ENCODE measurements around the gene PIBF1. TPM values are rescaled to one million over a fixed set of nuclear protein-coding genes. Genes with fewer than 3 reads are reported as not detected.

The PIBF1 gene
- total RNA-seq, 4 donors from 2014 or later: 19.4 to 63.8 (median 40.2) TPM

DNA sequence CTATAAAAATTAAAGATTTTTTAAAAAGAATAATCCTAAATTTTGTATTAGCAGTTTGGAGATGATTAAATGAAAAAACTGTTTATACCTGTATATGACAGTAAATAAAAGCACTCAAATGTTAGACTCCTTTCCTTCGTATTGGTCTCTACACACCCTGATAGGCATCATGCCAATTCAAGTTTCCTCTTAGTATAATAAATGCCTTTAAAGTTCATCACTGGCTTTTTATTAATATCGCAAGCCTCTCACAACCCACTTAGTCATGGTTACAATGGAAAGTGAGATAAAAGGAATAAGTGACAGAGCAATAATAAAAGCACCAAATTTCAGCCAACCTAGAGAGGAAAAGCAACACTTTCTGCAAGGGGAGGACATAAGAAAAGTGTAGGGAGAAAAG is 102.2 kb downstream of the PIBF1 start:
- H3K4me1 ChIP-seq: no peaks in the 10 kb centered on the region
- H3K4me3 ChIP-seq: no peak overlapping the region
- TF ChIP-seq POLR2A (IDR thresholded peaks at IDR 0.05) (no peak), EP300 (IDR thresholded peaks at IDR 0.05) (no peak)
- TF ChIP-seq, protein P1, sequence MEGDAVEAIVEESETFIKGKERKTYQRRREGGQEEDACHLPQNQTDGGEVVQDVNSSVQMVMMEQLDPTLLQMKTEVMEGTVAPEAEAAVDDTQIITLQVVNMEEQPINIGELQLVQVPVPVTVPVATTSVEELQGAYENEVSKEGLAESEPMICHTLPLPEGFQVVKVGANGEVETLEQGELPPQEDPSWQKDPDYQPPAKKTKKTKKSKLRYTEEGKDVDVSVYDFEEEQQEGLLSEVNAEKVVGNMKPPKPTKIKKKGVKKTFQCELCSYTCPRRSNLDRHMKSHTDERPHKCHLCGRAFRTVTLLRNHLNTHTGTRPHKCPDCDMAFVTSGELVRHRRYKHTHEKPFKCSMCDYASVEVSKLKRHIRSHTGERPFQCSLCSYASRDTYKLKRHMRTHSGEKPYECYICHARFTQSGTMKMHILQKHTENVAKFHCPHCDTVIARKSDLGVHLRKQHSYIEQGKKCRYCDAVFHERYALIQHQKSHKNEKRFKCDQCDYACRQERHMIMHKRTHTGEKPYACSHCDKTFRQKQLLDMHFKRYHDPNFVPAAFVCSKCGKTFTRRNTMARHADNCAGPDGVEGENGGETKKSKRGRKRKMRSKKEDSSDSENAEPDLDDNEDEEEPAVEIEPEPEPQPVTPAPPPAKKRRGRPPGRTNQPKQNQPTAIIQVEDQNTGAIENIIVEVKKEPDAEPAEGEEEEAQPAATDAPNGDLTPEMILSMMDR (IDR thresholded peaks at IDR 0.05): no peak
- WGBS, 2 donors: 86% methylated on average over 2 of the region's 2 CpGs
- no peak for DNase-seq (ENCODE audit: low spot score in 2 of 2)
- H3K27me3 ChIP-seq: no peaks in the 10 kb centered on the region
- peaks cover 0 to 11% (median 0%) of the 10 kb centered on the region in 3 donors for H3K36me3 ChIP-seq
- no peaks in the 10 kb centered on the region for H3K9me3 ChIP-seq
- no peak overlapping the region for H3K27ac ChIP-seq

DNA sequence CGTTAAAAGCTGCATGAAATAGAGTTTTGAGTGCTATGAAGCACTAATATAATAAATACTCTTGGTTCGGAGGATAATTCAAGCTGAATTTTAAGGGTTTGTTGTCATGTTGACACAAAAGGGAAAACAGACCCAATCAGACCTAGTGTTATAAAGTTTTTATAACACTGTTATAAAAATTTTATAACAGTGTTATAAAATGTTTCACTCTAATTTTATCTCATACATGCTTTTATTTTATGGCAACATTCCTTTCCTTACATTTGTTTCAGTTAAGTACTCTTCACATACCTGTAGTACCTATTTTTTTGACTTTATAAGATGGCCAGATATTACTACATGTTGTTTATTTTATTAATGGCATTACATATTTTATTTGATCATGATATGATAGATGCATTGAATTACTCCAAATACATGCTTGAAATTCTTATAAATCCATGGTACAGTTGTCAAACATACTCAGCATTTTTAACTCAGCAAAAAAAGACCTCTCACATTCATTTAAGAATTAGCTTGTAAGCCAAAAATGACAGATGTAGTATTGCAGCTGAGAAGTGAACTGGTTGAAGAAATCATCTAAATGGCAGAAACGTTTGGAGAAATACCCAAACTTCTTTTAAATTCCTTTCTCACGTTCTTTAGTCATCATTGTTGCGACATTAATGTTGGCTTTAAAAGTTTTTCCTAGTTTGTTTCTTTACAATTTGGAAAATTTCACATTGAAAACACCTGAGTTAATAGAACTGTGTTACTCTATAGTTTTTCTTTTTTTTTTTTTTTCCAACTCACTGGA is 104.5 kb downstream of the PIBF1 start:
- no peak overlapping the region for H3K4me3 ChIP-seq
- no peak overlapping the region for H3K27ac ChIP-seq
- no peaks in the 10 kb centered on the region for H3K9me3 ChIP-seq
- 71 to 74% methylated on average over 5 of the region's 5 CpGs for WGBS, 2 donors
- no peak for DNase-seq (ENCODE audit: low spot score in 2 of 2)
- H3K27me3 ChIP-seq: no peaks in the 10 kb centered on the region
- H3K4me1 ChIP-seq: no peaks in the 10 kb centered on the region
- TF ChIP-seq EP300 (IDR thresholded peaks at IDR 0.05) (no peak), POLR2A (IDR thresholded peaks at IDR 0.05) (no peak)
- TF ChIP-seq, protein P1 (IDR thresholded peaks at IDR 0.05): no peak
- peaks cover 0 to 5% (median 0%) of the 10 kb centered on the region in 3 donors for H3K36me3 ChIP-seq

DNA sequence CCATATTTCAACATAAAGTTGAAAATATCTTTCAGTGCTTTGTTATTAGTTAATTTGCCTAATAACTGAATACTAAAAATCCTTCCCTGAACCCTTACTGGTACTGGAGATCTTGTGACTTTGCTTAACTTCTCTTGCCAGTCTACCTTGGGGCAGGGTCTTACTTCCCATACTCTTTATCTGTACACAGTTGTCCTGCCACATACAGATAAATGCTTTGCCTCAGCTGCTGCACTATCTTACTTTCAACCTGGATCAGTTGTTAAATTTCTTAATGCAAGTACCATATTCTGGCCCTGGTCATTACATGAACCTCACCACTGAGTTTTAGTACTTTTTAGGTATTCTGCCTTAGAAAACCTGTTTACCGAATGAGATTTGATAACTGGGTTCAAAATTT is 107.6 kb downstream of the PIBF1 start:
- H3K4me3 ChIP-seq: no peak overlapping the region
- no peak for DNase-seq (ENCODE audit: low spot score in 2 of 2)
- no peaks in the 10 kb centered on the region for H3K36me3 ChIP-seq
- no peaks in the 10 kb centered on the region for H3K4me1 ChIP-seq
- H3K27me3 ChIP-seq: no peaks in the 10 kb centered on the region
- 90 to 100% methylated on average over 1 of the region's 1 CpG for WGBS, 2 donors
- no peak for TF ChIP-seq EP300 (IDR thresholded peaks at IDR 0.05)
- no peak for TF ChIP-seq POLR2A (IDR thresholded peaks at IDR 0.05)
- TF ChIP-seq, protein P1 (IDR thresholded peaks at IDR 0.05): no peak
- no peak overlapping the region for H3K27ac ChIP-seq
- no peaks in the 10 kb centered on the region for H3K9me3 ChIP-seq

DNA sequence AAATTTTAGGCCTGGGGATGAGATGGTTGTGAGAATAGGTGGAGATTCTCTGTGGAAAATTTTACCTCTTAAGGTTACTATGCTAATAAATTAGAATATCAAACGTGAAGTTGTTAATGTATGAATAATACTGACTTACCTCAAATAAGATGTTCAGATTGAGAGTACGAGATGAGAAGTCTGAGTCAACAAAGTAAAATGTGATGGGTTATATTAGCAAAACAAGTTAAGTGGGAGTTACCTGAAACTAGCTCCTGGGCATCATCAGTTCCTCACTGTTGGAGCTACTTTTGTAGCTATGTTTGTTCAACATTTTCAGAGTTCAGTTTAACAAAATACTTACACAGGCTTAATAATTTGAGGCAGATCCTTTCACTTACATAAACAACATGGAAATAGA is 108.6 kb downstream of the PIBF1 start:
- Histone ChIP-seq H3K9me3 (no peaks in the 10 kb centered on the region), H3K36me3 (peaks cover 0 to under 1% (median under 1%) of the 10 kb centered on the region in 3 donors), H3K27ac (no peak overlapping the region), H3K27me3 (no peaks in the 10 kb centered on the region), H3K4me1 (no peaks in the 10 kb centered on the region), H3K4me3 (no peak overlapping the region)
- no peak for DNase-seq (ENCODE audit: low spot score in 2 of 2)
- 90 to 96% methylated on average over 2 of the region's 2 CpGs for WGBS, 2 donors
- TF ChIP-seq POLR2A (IDR thresholded peaks at IDR 0.05) (no peak), EP300 (IDR thresholded peaks at IDR 0.05) (no peak)
- TF ChIP-seq, protein P1 (IDR thresholded peaks at IDR 0.05): no peak

DNA sequence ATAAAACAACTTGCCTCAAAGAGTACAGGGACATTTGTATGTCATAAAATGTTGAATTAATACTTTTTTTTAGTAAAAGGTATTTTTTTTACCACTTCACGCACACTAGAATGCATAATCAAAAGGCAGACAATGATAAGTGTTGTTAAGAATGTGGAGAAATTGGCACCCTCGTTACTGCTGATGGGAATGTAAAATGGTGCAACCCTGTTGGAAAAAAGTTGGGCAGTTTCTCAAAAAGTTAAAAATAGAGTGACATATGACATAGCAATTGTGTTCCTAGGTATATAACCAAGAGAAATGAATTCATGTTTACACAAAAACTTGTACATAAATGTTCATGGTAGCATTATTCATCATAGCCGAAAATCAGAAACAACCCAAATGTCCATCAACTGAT is 109.5 kb downstream of the PIBF1 start:
- Histone ChIP-seq H3K36me3 (peaks cover 0 to 9% (median 6%) of the 10 kb centered on the region in 3 donors), H3K4me3 (no peak overlapping the region), H3K27me3 (no peaks in the 10 kb centered on the region), H3K4me1 (no peaks in the 10 kb centered on the region), H3K27ac (no peak overlapping the region), H3K9me3 (no peaks in the 10 kb centered on the region)
- WGBS, 2 donors: 88 to 91% methylated on average over 3 of the region's 3 CpGs
- no peak for DNase-seq (ENCODE audit: low spot score in 2 of 2)
- TF ChIP-seq EP300 (IDR thresholded peaks at IDR 0.05) (no peak), POLR2A (IDR thresholded peaks at IDR 0.05) (no peak)
- TF ChIP-seq, protein P1 (IDR thresholded peaks at IDR 0.05): no peak

Measured in tibial nerve (tissue), 4 donors.